ENCODE results near the gene RHOB.
"Not testable (repeated sequence)": the region's sequence is repeated elsewhere in the genome, so short reads cannot be mapped to it uniquely, and the experiment has no call there.

Gene RHOB

DNA sequence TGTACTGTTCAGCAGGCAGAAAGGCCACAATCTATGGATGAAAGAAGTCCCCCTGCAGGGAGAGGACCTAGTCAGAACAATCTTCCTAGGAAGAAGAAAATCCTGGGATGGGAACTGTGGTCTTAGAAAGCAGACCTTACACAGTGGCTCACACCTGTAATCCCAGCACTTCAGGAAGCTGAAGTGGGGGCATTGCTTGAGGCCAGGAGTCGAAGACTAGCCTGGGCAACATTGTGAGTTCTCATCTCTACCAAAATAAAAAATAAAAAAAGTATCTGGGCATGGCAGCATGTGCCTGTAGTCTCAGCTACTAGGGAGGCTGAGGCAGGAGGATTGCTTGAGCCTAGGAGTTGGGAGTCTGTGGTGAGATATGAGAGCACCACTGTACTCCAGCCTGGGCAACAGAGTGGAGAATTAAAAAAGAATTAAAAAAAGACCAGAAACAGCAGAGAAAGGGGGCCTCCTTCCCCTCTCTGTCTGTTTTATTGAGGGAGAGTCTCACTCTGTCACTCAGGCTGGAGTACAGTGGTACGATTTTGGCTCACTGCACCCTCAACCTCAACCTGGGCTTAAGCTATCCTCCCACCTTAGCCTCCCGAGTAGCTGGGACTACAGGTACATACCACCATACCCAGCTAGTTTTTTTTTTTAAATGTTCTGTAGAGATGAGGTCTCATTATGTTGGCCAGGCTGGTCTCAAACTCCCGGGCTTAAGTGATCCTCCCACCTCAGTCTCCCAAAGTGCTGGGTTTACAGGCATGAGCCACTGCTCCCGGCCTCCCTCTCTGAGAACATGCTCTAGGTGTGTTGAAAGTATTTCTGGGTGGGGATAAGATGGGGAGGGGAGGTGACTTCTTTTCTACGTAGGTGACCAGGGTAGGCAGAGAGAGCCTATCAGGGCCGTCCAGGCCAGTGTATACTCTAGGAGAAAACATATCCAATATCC is 7.4 kb downstream of the RHOB start:
- DNase-seq (ENCODE audit: low read depth): no peak

GRCh38 chr2:20455076-20455587 is 8.3 kb downstream of the RHOB start:
- DNase-seq (ENCODE audit: low read depth): no peak

DNA sequence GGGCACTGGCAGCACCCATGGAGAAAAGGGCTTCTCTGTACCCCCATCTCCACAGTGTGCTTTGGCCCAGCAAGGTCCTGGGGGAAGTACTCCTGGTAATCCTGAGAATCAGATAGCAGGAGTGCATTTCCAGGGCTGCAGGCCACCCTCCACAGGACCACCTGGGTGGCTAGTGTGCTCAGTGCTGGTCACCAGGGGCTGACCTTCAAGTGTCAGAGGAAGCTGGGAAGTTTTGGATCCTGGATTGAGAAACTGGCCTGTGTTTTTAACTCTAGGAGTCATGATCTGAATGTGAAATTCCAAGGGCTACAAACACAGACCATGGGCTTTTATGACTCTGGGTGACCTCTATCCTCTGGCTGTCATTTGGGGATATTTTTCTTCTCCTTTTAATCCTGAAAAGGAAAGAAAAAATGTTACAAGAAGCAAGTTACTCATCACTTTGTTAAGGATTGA is 9.3 kb downstream of the RHOB start:
- DNase-seq (ENCODE audit: low read depth): no peak

DNA sequence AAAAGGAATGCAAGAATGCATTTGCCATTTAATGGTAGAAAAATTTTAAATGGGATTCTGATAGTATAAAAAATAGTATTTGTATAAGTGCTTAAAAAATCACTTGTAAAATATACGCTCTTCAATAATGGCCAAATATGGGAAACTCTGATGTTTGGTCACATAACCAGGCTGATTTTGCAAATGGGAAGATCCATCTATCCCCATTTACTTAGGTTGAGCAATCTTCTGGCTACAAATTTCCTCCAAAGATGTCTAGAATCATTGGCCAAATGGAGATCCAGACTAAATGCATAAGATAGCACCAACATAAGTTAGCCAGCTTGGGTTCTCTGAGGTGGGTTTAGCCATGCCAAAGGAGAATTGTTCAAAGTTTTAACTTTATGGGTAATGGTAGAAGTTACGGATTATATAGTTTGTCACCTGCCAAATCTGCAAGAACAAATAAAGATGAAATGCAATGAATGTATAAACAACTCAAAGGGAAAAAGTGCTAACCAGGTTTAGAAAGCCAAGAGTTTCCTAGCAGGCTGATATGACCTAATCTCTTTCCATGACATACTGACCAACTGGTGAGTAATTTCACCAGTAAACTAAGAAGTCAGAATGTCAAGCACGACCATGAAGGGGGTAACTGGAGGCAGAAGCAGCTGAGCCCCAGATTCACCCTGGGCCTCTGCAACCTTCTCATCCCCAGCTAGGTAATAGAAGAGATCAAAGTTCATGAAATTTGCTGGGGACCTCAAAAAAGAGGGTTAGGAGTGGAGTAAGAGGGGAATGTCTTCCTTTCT is 10.0 kb downstream of the RHOB start:
- DNase-seq (ENCODE audit: low read depth): no peak

- DNase-seq (ENCODE audit: low read depth): no peak
Observed at GRCh38 chr2:20457661-20458630, 11.1 kb downstream of the RHOB start.

- not testable (repeated sequence) for DNase-seq (ENCODE audit: low read depth)
Observed at GRCh38 chr2:20458737-20459484, 12.0 kb downstream of the RHOB start.

DNA sequence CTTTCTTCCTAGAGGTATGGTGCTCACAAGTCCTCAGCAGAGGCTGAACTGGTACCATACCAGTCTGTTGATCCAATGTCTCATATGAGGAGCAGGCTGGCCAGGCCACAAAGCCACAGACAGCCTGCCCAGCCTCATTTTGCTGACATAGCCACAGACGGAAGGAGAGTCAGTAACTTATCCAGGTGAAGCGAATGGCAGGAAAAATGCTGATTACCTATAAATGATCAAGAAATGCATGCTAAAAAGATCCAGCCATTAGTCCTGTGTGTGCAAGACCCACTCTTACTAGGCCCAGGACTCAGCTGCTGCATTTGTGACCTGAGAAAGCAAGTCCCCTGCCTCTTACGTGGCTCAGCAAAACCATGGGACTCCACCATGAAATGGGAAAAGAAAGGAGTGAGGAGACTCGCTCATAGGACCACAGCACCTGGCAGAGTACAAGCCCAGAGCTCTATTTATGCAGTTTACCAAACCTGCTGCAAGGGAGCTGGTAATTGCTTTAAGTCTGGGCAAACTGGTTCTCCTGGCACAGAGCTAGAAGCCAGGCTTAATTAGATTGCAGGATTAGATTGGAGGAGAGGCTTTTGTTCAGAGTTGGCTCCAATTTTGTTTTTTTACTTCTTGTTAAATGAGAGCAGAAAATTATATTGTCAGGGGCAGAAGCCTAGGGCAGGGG is 19.0 kb downstream of the RHOB start:
- DNase-seq (ENCODE audit: low read depth): no peak

GRCh38 chr2:20467789-20468548 is 21.1 kb downstream of the RHOB start:
- DNase-seq (ENCODE audit: low read depth): no peak

DNA sequence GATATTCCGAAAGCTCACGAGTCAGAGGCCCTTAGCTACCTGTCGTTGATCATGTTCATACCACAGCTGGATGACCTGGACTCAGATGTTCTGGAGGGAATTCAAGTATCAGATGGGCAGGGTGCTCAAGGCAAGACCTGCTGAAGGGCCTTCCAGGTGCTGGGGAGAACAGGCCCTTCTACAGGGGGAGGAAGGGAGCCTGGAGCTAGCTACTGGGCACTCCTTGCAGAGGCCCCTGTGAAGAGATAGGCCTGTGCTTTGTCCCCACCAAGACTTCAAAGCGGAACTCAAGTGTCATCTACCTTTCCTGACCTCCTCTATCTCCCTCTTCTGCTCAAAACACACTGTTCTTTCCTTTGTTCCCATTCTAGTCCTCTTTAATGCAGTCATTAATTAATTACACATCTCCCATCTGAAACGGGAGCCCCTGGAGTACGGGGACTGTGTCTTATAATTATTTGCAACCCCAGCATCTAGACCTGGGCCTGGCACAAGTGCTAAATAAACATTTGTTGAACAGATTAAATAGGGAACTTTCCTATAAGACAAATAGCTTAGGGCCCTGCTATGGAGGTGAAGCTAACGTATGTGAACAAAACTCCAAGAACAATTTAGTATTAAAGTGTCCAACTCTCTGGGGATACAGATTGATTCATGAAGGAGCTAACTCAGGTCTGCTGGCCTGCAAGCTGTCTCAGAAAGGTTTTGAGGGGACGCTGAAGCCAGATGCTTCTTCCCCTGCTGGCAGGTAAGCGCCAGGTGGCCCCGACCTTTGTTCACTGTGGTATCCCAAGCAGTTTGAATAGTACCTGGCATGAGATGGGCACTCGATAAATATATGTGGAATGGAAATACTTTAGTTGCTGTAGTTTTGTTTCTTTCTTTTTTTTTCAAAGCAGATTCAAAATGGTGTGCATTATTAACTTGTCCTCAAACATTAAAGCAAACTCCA is 22.0 kb downstream of the RHOB start:
- no peak for DNase-seq (ENCODE audit: low read depth)

DNA sequence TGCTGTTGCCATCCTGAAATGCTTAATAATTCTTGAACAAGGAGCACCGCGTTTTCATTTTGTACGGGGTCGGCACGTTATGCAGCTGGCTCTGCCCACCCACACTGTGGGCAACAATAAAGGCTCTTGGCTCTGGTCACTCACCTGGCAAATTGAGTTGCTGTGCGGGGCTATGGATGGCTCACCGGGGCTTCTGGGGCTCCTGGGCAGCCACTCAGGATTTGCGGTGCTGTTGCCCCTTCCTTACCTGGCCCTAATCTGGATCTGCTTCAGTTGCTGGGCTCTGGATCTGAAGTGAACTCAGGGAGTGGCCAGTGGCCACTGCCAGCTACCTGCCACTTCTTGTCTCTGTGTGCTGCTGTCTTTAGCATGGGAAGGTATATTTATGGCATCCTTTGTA is 22.7 kb downstream of the RHOB start:
- no peak for DNase-seq (ENCODE audit: low read depth)

- DNase-seq (ENCODE audit: low read depth): no peak
Observed at GRCh38 chr2:20470211-20470610, 23.3 kb downstream of the RHOB start.

DNA sequence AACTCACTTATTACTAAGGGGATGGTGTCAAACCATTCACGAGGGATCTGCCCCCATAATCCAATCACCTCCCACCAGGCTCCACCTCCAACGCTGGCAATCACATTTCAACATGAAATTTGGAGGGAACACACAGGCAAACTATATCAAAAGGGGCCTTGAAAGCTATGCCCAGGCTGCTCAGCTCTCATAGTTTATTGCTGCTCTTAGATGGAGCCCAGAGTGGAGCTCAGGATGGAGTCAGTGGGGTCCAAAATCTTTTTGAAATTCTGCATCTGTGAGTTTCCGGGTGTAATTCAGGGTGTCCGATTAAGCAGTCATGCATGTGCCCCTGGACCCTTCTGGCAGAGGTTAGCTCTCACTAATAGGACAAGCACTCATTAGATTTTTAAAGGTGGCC is 24.3 kb downstream of the RHOB start:
- no peak for DNase-seq (ENCODE audit: low read depth)

DNA sequence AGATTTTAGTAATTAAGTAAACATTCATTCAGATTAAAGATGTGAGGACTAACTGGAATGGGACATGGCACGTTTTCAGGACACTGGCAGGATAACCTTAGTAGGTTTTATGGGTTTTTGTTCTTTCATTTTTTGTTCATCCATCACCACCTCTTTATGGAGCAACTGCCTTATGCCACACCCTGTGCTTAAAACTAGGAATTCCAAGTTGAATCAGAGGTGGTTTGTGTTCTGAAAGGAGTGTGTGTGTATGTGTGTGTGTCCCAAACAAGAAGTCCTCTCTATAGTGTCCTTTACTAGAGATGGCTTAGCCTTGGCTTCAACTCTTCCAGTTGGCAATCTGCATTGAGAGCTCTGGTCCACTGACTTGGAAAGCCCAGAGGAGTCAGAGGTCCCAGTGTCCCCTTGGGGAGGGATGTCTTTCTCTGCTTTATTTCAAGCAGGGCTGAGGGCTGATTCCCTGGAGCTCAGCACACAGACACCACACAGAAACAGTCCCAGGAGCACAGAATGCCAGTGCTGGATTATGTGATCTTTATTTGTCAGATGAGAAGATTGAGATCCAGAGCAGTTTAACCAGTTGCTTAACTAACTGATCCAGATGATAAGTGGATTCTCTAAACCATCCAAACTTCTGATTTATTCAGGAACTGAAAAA is 25.2 kb downstream of the RHOB start:
- no peak for DNase-seq (ENCODE audit: low read depth)

DNA sequence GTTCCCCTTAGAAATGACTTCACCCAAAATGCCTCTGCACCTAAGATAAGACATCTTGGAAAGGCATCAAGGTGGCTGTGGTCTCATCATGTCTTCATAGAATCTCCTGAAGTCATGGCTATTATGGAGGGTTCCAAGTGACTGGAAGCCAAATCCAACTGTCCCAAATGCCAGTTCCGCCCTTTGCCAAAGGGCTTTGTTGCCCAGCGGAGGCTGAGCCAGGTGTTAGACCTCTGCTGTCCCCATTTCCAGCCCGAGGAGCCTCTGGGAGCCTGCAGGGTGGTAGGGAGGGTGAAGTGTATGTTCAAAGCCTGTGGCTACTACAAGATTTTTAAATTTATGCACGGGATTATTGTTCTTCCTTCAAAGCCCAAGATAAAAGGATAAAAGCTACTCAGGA is 25.7 kb downstream of the RHOB start:
- DNase-seq (ENCODE audit: low read depth): no peak

- no peak for DNase-seq (ENCODE audit: low read depth)
Observed at GRCh38 chr2:20473128-20473527, 26.3 kb downstream of the RHOB start.

DNA sequence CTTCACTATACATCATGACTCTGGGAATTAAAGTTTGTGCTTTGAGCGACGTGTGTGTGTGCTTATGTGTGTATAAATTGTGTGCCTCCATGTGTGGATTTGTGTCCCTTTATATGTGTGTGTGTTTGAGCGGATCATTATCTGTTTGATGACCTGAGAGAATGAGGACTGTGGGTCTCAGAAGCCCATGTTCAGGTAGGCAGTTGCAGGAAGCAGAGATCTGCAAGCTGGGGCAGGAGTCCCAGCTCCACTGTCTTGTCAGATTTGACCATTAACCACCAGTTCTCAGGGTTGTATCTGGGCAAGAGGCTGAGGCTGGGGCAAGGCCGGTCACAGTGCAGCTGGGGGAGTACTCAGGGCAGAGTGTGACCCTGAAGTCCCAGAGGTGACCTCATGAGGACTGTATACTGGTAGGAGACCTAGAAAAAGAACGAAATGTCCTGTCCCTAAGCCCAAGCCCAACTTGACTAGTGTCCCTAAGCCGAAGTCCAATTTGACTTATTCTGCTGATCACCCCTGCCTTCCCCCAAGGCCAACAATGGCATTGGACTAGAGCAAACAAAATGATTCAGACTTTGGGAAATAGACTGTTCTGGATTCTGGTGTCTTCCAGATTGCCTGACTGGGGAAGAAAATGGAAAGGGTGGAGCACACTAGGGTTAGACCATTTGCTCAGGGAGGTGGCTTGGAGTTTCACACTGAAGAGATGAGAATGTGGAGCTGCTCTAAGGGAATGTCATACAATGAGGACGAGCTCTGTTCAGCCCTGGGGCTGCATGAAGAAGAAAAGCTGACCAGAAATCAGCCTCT is 28.1 kb downstream of the RHOB start:
- no peak for DNase-seq (ENCODE audit: low read depth)

DNA sequence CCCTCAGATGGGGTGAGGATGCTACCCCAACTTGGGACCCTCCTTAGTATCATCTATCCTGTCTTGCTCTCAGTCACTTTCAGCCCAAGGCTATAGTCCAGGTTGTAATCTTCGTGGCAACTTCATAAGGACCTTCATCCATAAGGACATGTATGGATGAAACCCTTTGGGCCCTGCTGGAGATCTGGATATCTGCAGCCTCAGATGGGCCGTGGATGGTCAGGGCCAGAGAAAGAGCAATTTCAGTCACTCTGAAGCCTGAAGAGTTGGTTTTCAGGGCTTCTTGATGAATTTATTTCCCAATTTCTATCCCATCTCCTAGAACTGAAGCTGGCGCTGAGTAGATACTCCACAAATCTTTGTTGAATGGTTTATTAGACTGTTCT is 28.7 kb downstream of the RHOB start:
- no peak for DNase-seq (ENCODE audit: low read depth)

Data from activated gamma-delta T cell treated with anti-CD3 and anti-CD28 coated beads, Interleukin-2, amount 50 U/mL, for 16 hours (primary cell).